NCI-H1092 (cell line): ENCODE measurements around the gene CACNA2D2.

Experiments
- DNase-seq: peaks from one replicate; lab custom pipeline; 2025; lab: John Stamatoyannopoulos, UW

CACNA2D2 gene

GRCh38 chr3:50369012-50369670, 134.3 kb downstream of the CACNA2D2 start:
- DNase-seq: no peak

GRCh38 chr3:50365842-50366220, 137.6 kb downstream of the CACNA2D2 start:
- no peak for DNase-seq

- DNase-seq: no peak
Observed at GRCh38 chr3:50365080-50365841, 138.2 kb downstream of the CACNA2D2 start.

GRCh38 chr3:50364573-50365079, 138.8 kb downstream of the CACNA2D2 start:
- no peak for DNase-seq

- no peak for DNase-seq
Observed at GRCh38 chr3:50359760-50360110, 143.7 kb downstream of the CACNA2D2 start.

GRCh38 chr3:50358911-50359759, 144.3 kb downstream of the CACNA2D2 start, which contains the start of gene TMEM115:
Gene TMEM115 (minus strand): TSS chr3:50359521. CDS start chr3:50359063, 458 bp downstream.
- DNase-seq: peak; percentile 92

- no peak for DNase-seq
Observed at GRCh38 chr3:50358355-50358910, 145.0 kb downstream of the CACNA2D2 start.

- no peak for DNase-seq
Observed at GRCh38 chr3:50357481-50357880, 146.0 kb downstream of the CACNA2D2 start.

- no peak for DNase-seq
Observed at GRCh38 chr3:50356553-50356952, 146.9 kb downstream of the CACNA2D2 start.

GRCh38 chr3:50355829-50356552, 147.4 kb downstream of the CACNA2D2 start:
- no peak for DNase-seq

- DNase-seq: no peak
Observed at GRCh38 chr3:50354850-50355249, 148.6 kb downstream of the CACNA2D2 start.

- no peak for DNase-seq
Observed at GRCh38 chr3:50354186-50354764, 149.2 kb downstream of the CACNA2D2 start.

- DNase-seq: no peak
Observed at GRCh38 chr3:50353245-50354004, 150.0 kb downstream of the CACNA2D2 start.

GRCh38 chr3:50352781-50353180, 150.7 kb downstream of the CACNA2D2 start:
- no peak for DNase-seq

GRCh38 chr3:50351323-50351697, 152.1 kb downstream of the CACNA2D2 start:
- DNase-seq: no peak

GRCh38 chr3:50350527-50351322, 152.7 kb downstream of the CACNA2D2 start, which contains the start of the genes CYB561D2 and NPRL2:
Gene CYB561D2 (plus strand): TSS chr3:50350862. CDS start chr3:50351434, 572 bp downstream.
Gene NPRL2 (minus strand): TSS chr3:50350775. CDS start chr3:50350652, 123 bp downstream.
- DNase-seq: peak; percentile 77

GRCh38 chr3:50350213-50350526, 153.3 kb downstream of the CACNA2D2 start:
- no peak for DNase-seq

- peak; percentile 32 for DNase-seq
Observed at GRCh38 chr3:50347187-50347813, 156.1 kb downstream of the CACNA2D2 start.
